Testis (tissue), 2 donors: ENCODE data around the gene SEMA4B.

Source experiments
- POLR2A ChIP-seq: fragments of 450-650 bp; IDR thresholded peaks from one replicate; pipeline ENCODE4 v1.6.1; 2017; ENCODE audit warnings: antibody characterized with exemption, mild to moderate bottlenecking, moderate library complexity
- TF ChIP-seq, protein P1 (sequence below), 3 experiments: fragments of 450-650 bp in 2 of 3; fragments of 200-600 bp in 1 of 3; sonication (generic) in 1 of 3; IDR thresholded peaks; one replicate each; pipeline ENCODE4 v1.5.1; 2016 to 2019; ENCODE audit warnings: antibody characterized with exemption in 3 of 3, mild to moderate bottlenecking in 2 of 3, moderate library complexity in 1 of 3

- TF ChIP-seq, protein P1, sequence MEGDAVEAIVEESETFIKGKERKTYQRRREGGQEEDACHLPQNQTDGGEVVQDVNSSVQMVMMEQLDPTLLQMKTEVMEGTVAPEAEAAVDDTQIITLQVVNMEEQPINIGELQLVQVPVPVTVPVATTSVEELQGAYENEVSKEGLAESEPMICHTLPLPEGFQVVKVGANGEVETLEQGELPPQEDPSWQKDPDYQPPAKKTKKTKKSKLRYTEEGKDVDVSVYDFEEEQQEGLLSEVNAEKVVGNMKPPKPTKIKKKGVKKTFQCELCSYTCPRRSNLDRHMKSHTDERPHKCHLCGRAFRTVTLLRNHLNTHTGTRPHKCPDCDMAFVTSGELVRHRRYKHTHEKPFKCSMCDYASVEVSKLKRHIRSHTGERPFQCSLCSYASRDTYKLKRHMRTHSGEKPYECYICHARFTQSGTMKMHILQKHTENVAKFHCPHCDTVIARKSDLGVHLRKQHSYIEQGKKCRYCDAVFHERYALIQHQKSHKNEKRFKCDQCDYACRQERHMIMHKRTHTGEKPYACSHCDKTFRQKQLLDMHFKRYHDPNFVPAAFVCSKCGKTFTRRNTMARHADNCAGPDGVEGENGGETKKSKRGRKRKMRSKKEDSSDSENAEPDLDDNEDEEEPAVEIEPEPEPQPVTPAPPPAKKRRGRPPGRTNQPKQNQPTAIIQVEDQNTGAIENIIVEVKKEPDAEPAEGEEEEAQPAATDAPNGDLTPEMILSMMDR (IDR thresholded peaks at IDR 0.05) = no peak
- TF ChIP-seq POLR2A = no peak
Measured at GRCh38 chr15:90200534-90201129, 498 bp upstream of the SEMA4B start.
